OCI-LY3 (cell line): Measurements from ENCODE around the gene AKT3.

ENCODE experiments used
- H2AFZ ChIP-seq: fragments of 200-600, 300-600 bp; shearing (Covaris generic); 2 replicates; pipeline ENCODE4 v1.6.0; 2014; ENCODE audit warnings: antibody characterized with exemption, low read depth, low read length
- H3K27ac ChIP-seq: fragments of 200-600, 300-600 bp; sonication (generic); 2 replicates; pipeline ENCODE4 v1.5.1; 2014; ENCODE audit warnings: mild to moderate bottlenecking, low read length, moderate library complexity, mixed read lengths
- H3K27me3 ChIP-seq: fragments of 200-600, 300-600 bp; sonication (generic); 2 replicates; pipeline ENCODE4 v1.6.1; 2014; ENCODE audit warnings: low read depth, low read length, mixed read lengths
- H3K36me3 ChIP-seq: fragments of 200-600, 300-600 bp; sonication (generic); replicated peaks from 2 replicates; pipeline ENCODE3; 2014; ENCODE audit warnings: low read depth, low read length, mixed read lengths
- H3K4me1 ChIP-seq: fragments of 300-600, 200-600 bp; sonication (generic); 2 replicates; pipeline ENCODE4 v1.6.1; 2014; ENCODE audit warnings: low read length, mixed read lengths
- H3K4me2 ChIP-seq: fragments of 200-600, 300-600 bp; sonication (generic); 2 replicates; pipeline ENCODE4 v1.6.1; 2014; ENCODE audit warnings: low read length, mixed read lengths
- H3K4me3 ChIP-seq: fragments of 300-600, 200-600 bp; sonication (generic); 2 replicates; pipeline ENCODE4 v1.5.1; 2014; ENCODE audit warnings: antibody characterized with exemption, mild to moderate bottlenecking, low read length, moderate library complexity
- H3K79me2 ChIP-seq: fragments of 300-600, 200-600 bp; shearing (Covaris generic); 2 replicates; pipeline ENCODE4 v1.6.1; 2014; ENCODE audit warnings: mild to moderate bottlenecking, low read length, mixed read lengths
- H3K9ac ChIP-seq: fragments of 300-600, 200-600 bp; shearing (Covaris generic); 2 replicates; pipeline ENCODE4 v1.6.0; 2014; ENCODE audit warnings: mild to moderate bottlenecking, low read length, moderate library complexity
- H3K9me3 ChIP-seq: fragments of 200-600, 300-600 bp; shearing (Covaris generic); 2 replicates; pipeline ENCODE4 v1.6.1; 2014; ENCODE audit warnings: low read length, mixed read lengths; ENCODE audit not compliant: insufficient read depth
- H4K20me1 ChIP-seq: fragments of 200-600, 300-600 bp; sonication (generic); 2 replicates; pipeline ENCODE4 v1.6.1; 2016; ENCODE audit warnings: low read length, mixed read lengths; ENCODE audit not compliant: insufficient read depth
- EZH2phosphoT487 ChIP-seq: fragments of 200-600 bp; shearing (Covaris generic); IDR thresholded peaks from 2 replicates; pipeline ENCODE4 v1.6.1; 2018; ENCODE audit warnings: antibody characterized with exemption, mixed run types, low read depth
- TF ChIP-seq, protein P1 (sequence below): fragments of 200-600, 300-600 bp; sonication (generic); IDR thresholded peaks from 2 replicates; pipeline ENCODE4 v1.5.1; 2014; ENCODE audit warnings: antibody characterized with exemption, low read length, low read depth

AKT3 gene

DNA sequence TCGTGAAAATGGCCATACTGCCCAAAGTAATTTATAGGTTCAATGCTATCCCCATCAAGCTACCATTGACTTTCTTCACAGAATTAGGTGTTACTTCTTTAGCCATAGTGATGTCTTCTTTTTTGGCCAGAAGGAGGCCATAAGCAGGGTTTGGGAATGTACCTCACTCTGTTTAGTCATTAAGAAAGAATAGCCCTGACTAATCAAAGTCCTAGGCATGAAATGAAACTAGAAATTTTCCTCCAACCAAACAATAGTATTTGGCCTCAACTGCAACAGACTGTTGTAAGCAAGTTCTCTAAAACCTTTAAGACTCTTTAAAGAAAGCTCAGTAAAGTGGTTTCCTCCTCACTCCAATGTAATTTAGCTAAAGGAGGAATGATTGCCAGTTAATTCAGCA lies 163.9 kb downstream of the AKT3 start:
- Histone ChIP-seq H2AFZ (no peak overlapping the region), H3K4me3 (no peak overlapping the region), H3K36me3 (peaks cover 5% of the 10 kb centered on the region), H3K79me2 (no peaks in the 10 kb centered on the region), H3K4me2 (no peak overlapping the region), H4K20me1 (no peaks in the 10 kb centered on the region), H3K27ac (no peak overlapping the region), H3K4me1 (peaks cover 3% of the 10 kb centered on the region; the same call in 1 of the 2 replicates), H3K9ac (no peak overlapping the region), H3K27me3 (no peaks in the 10 kb centered on the region), H3K9me3 (no peaks in the 10 kb centered on the region)
- TF ChIP-seq, protein P1, sequence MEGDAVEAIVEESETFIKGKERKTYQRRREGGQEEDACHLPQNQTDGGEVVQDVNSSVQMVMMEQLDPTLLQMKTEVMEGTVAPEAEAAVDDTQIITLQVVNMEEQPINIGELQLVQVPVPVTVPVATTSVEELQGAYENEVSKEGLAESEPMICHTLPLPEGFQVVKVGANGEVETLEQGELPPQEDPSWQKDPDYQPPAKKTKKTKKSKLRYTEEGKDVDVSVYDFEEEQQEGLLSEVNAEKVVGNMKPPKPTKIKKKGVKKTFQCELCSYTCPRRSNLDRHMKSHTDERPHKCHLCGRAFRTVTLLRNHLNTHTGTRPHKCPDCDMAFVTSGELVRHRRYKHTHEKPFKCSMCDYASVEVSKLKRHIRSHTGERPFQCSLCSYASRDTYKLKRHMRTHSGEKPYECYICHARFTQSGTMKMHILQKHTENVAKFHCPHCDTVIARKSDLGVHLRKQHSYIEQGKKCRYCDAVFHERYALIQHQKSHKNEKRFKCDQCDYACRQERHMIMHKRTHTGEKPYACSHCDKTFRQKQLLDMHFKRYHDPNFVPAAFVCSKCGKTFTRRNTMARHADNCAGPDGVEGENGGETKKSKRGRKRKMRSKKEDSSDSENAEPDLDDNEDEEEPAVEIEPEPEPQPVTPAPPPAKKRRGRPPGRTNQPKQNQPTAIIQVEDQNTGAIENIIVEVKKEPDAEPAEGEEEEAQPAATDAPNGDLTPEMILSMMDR = no peak
- no peak for TF ChIP-seq EZH2phosphoT487

DNA sequence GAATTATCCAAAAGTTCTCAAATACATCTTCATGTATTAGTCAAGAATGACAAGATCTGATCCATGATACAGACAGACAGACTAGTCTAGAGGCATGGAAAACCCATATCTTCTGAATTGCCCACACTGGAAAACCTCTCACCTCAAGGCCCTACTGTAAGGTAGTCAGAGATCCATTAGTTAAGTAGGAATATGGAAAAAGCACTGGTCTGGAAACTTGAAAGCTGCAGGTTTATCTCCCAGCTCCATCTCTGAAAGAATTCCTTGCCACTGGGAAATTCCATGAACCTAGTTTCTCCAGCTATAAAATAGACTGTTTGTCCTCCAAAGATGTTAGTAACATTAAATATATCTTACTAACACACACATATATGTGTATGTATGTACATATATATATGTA lies 169.2 kb downstream of the AKT3 start:
- TF ChIP-seq EZH2phosphoT487 = no peak
- TF ChIP-seq, protein P1 = no peak
- Histone ChIP-seq H3K9ac (no peak overlapping the region), H4K20me1 (no peaks in the 10 kb centered on the region), H3K4me2 (no peak overlapping the region), H3K4me1 (no peaks in the 10 kb centered on the region), H3K4me3 (no peak overlapping the region), H3K27me3 (no peaks in the 10 kb centered on the region), H3K27ac (no peak overlapping the region), H3K9me3 (no peaks in the 10 kb centered on the region), H3K79me2 (no peaks in the 10 kb centered on the region), H2AFZ (no peak overlapping the region), H3K36me3 (no peaks in the 10 kb centered on the region)

DNA sequence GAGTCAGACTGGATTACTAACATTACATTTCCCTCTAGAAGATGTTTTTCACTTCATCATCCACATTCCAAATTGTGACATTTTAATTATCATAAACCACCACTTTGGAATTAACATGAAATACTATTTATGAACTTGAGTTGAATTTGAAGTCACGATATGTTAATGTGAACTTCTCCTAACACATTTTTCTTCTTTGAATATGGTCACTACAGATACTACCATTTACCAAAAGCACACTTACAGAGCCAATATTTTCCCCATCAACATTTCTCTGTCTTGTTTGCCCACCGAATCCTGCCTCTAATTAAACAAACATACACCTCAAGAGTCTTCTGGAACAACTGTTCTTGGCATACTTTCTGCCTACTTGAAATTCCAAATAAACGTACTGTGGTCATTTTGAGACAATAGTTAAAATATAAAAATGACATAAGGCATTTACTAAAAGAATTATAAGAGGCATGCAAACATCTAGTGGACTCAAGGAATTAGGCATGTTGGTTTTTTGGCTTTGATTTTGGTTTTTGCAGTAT lies 177.4 kb downstream of the AKT3 start:
- Histone ChIP-seq H3K27ac (no peak overlapping the region), H3K79me2 (no peaks in the 10 kb centered on the region), H3K9me3 (no peaks in the 10 kb centered on the region), H3K9ac (no peak overlapping the region), H3K36me3 (no peaks in the 10 kb centered on the region), H3K4me1 (no peaks in the 10 kb centered on the region), H3K4me2 (no peak overlapping the region), H3K4me3 (no peak overlapping the region), H4K20me1 (no peaks in the 10 kb centered on the region), H2AFZ (no peak overlapping the region), H3K27me3 (no peaks in the 10 kb centered on the region)
- no peak for TF ChIP-seq EZH2phosphoT487
- TF ChIP-seq, protein P1 = no peak

DNA sequence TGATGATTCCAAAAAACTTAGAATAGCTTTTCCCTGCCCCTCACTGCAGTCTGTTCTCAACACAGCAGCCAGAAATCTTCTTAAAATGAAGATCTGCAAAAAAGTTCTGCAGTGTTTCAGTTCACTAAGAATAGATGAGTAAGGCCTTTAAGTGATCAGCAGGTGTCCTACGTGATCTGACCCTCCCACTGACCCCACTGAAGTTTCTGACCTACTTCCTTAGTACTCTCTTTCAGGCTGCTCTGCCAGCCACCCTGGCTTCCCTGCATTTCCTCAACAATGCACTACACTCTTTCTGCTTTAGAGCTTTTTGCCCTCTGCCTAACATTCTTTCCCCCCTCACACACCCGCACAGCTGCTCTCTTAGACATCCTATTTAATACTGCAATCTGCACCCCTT lies 182.5 kb downstream of the AKT3 start:
- H3K4me2 ChIP-seq = no peak overlapping the region
- no peaks in the 10 kb centered on the region for H4K20me1 ChIP-seq
- no peaks in the 10 kb centered on the region for H3K4me1 ChIP-seq
- no peak overlapping the region for H3K9ac ChIP-seq
- TF ChIP-seq, protein P1 = no peak
- TF ChIP-seq EZH2phosphoT487 = no peak
- no peaks in the 10 kb centered on the region for H3K27me3 ChIP-seq
- no peak overlapping the region for H2AFZ ChIP-seq
- H3K9me3 ChIP-seq = no peaks in the 10 kb centered on the region
- no peak overlapping the region for H3K27ac ChIP-seq
- no peak overlapping the region for H3K4me3 ChIP-seq
- H3K36me3 ChIP-seq = no peaks in the 10 kb centered on the region
- H3K79me2 ChIP-seq = no peaks in the 10 kb centered on the region
